Neuronal stem cell (in vitro differentiated cells): ENCODE results near the gene RPS19BP1.

Experiments
- DNase-seq: peaks from one replicate; pipeline ENCODE4 v3.0.0-alpha.2; 2013; ENCODE audit warnings: low spot score
- H2AFZ ChIP-seq: one replicate; pipeline ENCODE4 v1.6.1; 2013; ENCODE audit warnings: mild to moderate bottlenecking, low read length, inconsistent platforms
- H2AK5ac ChIP-seq: 2 replicates; pipeline ENCODE4 v1.6.1; 2013; ENCODE audit warnings: low read depth, mild to moderate bottlenecking, inconsistent platforms, low read length, moderate library complexity, mixed read lengths
- H2BK120ac ChIP-seq: 2 replicates; pipeline ENCODE4 v1.6.1; 2013; ENCODE audit warnings: low read depth, mild to moderate bottlenecking, inconsistent platforms, low read length, moderate library complexity, mixed read lengths
- H2BK12ac ChIP-seq: one replicate; pipeline ENCODE4 v1.6.1; 2013; ENCODE audit warnings: low read length, inconsistent platforms
- H2BK15ac ChIP-seq: 2 replicates; pipeline ENCODE4 v1.6.1; 2013; ENCODE audit warnings: mild to moderate bottlenecking, low read length, inconsistent platforms, mixed read lengths
- H2BK5ac ChIP-seq: one replicate; pipeline ENCODE4 v1.6.1; 2013; ENCODE audit warnings: inconsistent platforms, mild to moderate bottlenecking, low read length, moderate library complexity
- H3K14ac ChIP-seq: one replicate; pipeline ENCODE4 v1.6.1; 2013; ENCODE audit warnings: low read length, inconsistent platforms
- H3K18ac ChIP-seq: 2 replicates; pipeline ENCODE4 v1.6.1; 2013; ENCODE audit warnings: low read length, inconsistent platforms
- H3K23ac ChIP-seq: 2 replicates; pipeline ENCODE4 v1.6.1; 2013; ENCODE audit warnings: low read depth, mild to moderate bottlenecking, mixed read lengths, low read length, inconsistent platforms; ENCODE audit not compliant: poor library complexity
- H3K27ac ChIP-seq: replicated peaks from 3 replicates; pipeline ENCODE4 v1.5.1; 2013; ENCODE audit warnings: low read length, inconsistent platforms
- H3K27me3 ChIP-seq, 3 experiments: 2 replicates each; pipeline ENCODE4 v1.6.1; 2013; ENCODE audit warnings: low read length in 3 of 3, mild to moderate bottlenecking in 2 of 3, inconsistent platforms in 1 of 3, low read depth in 1 of 3, mixed read lengths in 1 of 3, moderate library complexity in 1 of 3; ENCODE audit not compliant: control insufficient read depth in 3 of 3, insufficient read depth in 3 of 3
- H3K36me3 ChIP-seq, 2 donors: replicated peaks in 1 of 2; 2 replicates each; pipeline ENCODE4 v1.6.1; 2013; ENCODE audit warnings: low read length in 2 of 2; ENCODE audit not compliant: control insufficient read depth in 2 of 2, insufficient read depth in 2 of 2
- H3K4ac ChIP-seq: 2 replicates; pipeline ENCODE4 v1.6.1; 2013; ENCODE audit warnings: inconsistent platforms, mild to moderate bottlenecking, low read length, moderate library complexity
- H3K4me1 ChIP-seq, 2 donors: 1 replicate in 1 of 2; 2 replicates in 1 of 2; pipeline ENCODE4 v1.6.1; 2013; ENCODE audit warnings: low read length in 2 of 2, low read depth in 1 of 2; ENCODE audit not compliant: control insufficient read depth in 2 of 2, insufficient read depth in 1 of 2
- H3K4me2 ChIP-seq: one replicate; pipeline ENCODE4 v1.6.1; 2013; ENCODE audit warnings: mild to moderate bottlenecking, low read length, inconsistent platforms; ENCODE audit not compliant: insufficient read depth, poor library complexity, severe bottlenecking
- H3K4me3 ChIP-seq, 2 donors: 2 replicates each; pipeline ENCODE4 v1.5.1; 2013; ENCODE audit warnings: low read length in 2 of 2, mild to moderate bottlenecking in 2 of 2, inconsistent platforms in 1 of 2, moderate library complexity in 1 of 2
- H3K79me1 ChIP-seq: one replicate; pipeline ENCODE4 v1.6.1; 2013; ENCODE audit warnings: low read depth, mild to moderate bottlenecking, inconsistent platforms, low read length, moderate library complexity
- H3K9ac ChIP-seq: one replicate; pipeline ENCODE4 v1.6.1; 2013; ENCODE audit warnings: mild to moderate bottlenecking, low read depth, low read length, inconsistent platforms; ENCODE audit not compliant: poor library complexity
- H3K9me3 ChIP-seq, 2 donors: replicated peaks in 1 of 2; 2 replicates each; pipeline versions ENCODE3 to v1.6.1; 2013; ENCODE audit warnings: low read length in 2 of 2, mild to moderate bottlenecking in 2 of 2, inconsistent platforms in 1 of 2, low read depth in 1 of 2, mixed read lengths in 1 of 2, moderate library complexity in 1 of 2; ENCODE audit not compliant: control insufficient read depth in 2 of 2, insufficient read depth in 1 of 2
- H4K8ac ChIP-seq: one replicate; pipeline ENCODE4 v1.6.1; 2013; ENCODE audit warnings: low read depth, mild to moderate bottlenecking, inconsistent platforms, low read length, moderate library complexity
- H4K91ac ChIP-seq: one replicate; pipeline ENCODE4 v1.6.1; 2013; ENCODE audit warnings: low read length, low read depth, mild to moderate bottlenecking, inconsistent platforms; ENCODE audit not compliant: poor library complexity
- whole genome bisulfite sequencing, 2 donors: extraction: QIAGEN DNeasy Blood & Tissue Kit; methylation state at CpG; one replicate each; pipeline ENCODE4 v1.1.7; 2013; ENCODE audit warnings: missing lambda C conversion rate in 2 of 2, mixed read lengths in 1 of 2; ENCODE audit not compliant: insufficient read length in 2 of 2, insufficient replicate concordance in 1 of 2; ENCODE audit errors: extremely low coverage in 2 of 2; 5-methylcytosine and 5-hydroxymethylcytosine counted together

The RPS19BP1 gene

DNA sequence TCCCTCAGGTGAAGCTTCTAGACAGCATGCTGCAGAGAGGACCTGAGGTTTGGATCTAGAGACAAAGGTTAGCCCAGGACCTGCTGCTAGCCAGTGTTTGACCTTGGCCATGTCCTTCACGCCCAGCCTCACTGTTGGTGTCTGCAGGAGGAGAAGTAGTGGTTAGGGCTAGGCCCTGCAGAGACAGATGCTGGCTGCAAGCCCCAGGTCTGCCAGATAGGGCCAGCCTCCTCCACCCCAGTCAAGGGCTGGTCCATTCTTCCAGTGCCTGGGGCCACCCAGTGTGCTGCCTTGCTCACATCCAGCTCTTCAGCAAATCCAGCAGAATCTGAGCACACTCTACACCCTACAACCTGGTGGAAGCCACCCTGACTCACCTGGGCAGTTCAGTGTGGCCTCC, 52.0 kb downstream of the RPS19BP1 start:
- no peak overlapping the region for H2BK120ac ChIP-seq
- no peaks in the 10 kb centered on the region for H3K27me3 ChIP-seq
- no peak overlapping the region for H2BK12ac ChIP-seq
- H3K9ac ChIP-seq: no peak overlapping the region
- no peak overlapping the region for H4K91ac ChIP-seq
- H3K23ac ChIP-seq: peak overlapping the region; percentile 22
- H3K4me1 ChIP-seq: peaks cover 8 to 9% of the 10 kb centered on the region in 2 donors
- H2AK5ac ChIP-seq: no peak overlapping the region
- no peak overlapping the region for H2AFZ ChIP-seq
- H3K27ac ChIP-seq: no peak overlapping the region
- H3K4me2 ChIP-seq: no peak overlapping the region
- H4K8ac ChIP-seq: no peak overlapping the region
- H3K4me3 ChIP-seq: no peak overlapping the region
- no peaks in the 10 kb centered on the region for H3K9me3 ChIP-seq
- no peak for DNase-seq
- H3K4ac ChIP-seq: no peak overlapping the region
- no peak overlapping the region for H3K14ac ChIP-seq
- H3K36me3 ChIP-seq: peaks cover 0 to 14% of the 10 kb centered on the region in 2 donors
- WGBS, 2 donors: no CpG with 5 or more reads among the region's 1 CpG
- no peak overlapping the region for H2BK15ac ChIP-seq
- H2BK5ac ChIP-seq: no peak overlapping the region
- H3K18ac ChIP-seq: no peak overlapping the region
- H3K79me1 ChIP-seq: peaks cover 6% of the 10 kb centered on the region

DNA sequence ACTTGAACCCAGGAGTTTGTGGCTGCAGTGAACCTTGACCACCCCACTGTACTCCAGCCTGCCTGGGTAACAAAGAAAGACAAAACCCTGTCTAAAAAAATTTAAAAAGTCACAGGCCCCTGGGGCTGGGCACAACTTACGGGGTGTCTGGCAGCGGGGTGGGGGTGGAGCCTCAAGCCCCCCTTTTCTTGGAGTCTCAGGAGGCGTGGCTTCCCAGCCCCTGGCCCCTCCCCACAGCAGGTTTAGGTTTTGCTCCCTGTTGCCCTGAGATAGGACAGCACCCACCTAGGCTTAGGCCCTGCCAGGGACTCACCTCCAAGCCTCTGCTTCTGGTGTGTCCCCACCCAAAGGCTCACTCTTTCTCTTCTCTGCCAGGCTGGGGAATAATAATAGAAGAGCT, 53.3 kb downstream of the RPS19BP1 start:
- Histone ChIP-seq H3K9ac (no peak overlapping the region), H3K9me3 (no peaks in the 10 kb centered on the region), H3K4me3 (no peak overlapping the region), H4K8ac (no peak overlapping the region), H2AFZ (no peak overlapping the region), H3K27me3 (no peaks in the 10 kb centered on the region), H2BK120ac (no peak overlapping the region), H3K23ac (no peak overlapping the region), H3K4me1 (peaks cover 13 to 17% of the 10 kb centered on the region in 2 donors), H3K4ac (no peak overlapping the region), H3K27ac (no peak overlapping the region), H2BK5ac (no peak overlapping the region), H3K36me3 (peaks cover 0 to 14% of the 10 kb centered on the region in 2 donors), H3K14ac (no peak overlapping the region), H2BK12ac (no peak overlapping the region), H4K91ac (no peak overlapping the region), H3K4me2 (no peak overlapping the region), H2AK5ac (no peak overlapping the region), H3K18ac (no peak overlapping the region), H3K79me1 (peaks cover 7% of the 10 kb centered on the region), H2BK15ac (no peak overlapping the region)
- no peak for DNase-seq
- WGBS, 2 donors: no CpG with 5 or more reads among the region's 3 CpGs
